GM12873 (cell line): ENCODE measurements around the gene ALDH1A2.

ENCODE experiments used
- CTCF ChIP-seq: IDR thresholded peaks from 2 replicates; pipeline ENCODE4 v1.5.1; 2012; ENCODE audit warnings: low read depth, mild to moderate bottlenecking, moderate library complexity, low read length, control low read depth; ENCODE audit not compliant: insufficient read depth; ENCODE audit errors: missing control alignments

Gene ALDH1A2

DNA sequence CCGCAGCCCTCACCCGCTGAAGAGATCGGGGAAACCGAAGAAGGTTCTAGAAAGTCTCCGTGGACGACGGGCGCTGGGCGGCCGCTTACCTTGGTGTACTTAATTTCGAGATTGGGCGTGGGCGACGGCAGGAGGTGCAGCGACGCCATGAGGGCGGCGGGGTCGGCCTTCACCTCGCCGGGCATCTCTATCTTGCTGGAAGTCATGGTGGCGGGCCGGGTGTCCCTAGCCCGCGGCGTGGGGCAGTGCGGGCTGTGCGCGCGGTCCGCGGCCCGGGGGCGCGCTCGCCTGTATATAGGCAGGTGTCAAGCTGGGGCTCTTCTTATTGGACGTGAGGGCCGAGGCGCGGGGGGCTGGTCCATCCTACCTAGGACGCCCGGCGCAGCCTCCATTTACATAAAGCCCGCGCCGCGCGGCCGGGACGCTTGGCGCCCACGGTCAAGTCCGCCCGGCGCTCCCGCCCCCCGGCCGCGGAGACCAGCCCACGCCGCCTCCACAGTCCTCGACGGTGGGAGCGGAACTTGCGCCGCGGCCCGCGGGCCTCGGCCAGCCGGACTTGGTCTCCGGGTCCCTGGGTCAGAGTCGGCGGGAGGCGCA is at the start of gene ALDH1A2:
ALDH1A2 (minus strand) TSS at position 267 of the 597 bp plus-strand sequence; CDS start at position 206, 61 bp downstream.
- TF ChIP-seq CTCF, result no peak

- no peak for TF ChIP-seq CTCF
Measured at GRCh38 chr15:58114812-58115211, 49.3 kb upstream of the ALDH1A2 start.

DNA sequence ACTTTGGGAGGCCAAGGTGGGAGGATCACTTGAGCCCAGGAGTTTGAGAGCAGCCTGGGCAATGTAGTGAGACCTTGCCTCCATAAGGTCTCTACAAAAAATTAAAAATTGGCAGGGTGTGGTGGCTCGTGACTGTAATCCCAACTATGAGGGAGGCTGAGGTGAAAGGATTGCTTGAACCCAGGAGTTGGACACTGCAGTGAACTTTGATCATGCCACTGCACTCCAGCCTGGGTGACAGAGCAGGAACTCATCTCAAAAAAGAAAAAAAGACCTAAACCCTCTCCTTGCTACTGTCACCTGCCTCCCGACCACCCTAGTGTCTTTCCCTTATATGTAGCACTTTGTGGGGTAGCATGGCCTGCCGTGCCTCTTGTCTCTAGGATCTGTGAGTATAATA is 48.9 kb upstream of the ALDH1A2 start:
- no peak for TF ChIP-seq CTCF

- no peak for TF ChIP-seq CTCF
Measured at GRCh38 chr15:58111718-58112104, 46.2 kb upstream of the ALDH1A2 start.

DNA sequence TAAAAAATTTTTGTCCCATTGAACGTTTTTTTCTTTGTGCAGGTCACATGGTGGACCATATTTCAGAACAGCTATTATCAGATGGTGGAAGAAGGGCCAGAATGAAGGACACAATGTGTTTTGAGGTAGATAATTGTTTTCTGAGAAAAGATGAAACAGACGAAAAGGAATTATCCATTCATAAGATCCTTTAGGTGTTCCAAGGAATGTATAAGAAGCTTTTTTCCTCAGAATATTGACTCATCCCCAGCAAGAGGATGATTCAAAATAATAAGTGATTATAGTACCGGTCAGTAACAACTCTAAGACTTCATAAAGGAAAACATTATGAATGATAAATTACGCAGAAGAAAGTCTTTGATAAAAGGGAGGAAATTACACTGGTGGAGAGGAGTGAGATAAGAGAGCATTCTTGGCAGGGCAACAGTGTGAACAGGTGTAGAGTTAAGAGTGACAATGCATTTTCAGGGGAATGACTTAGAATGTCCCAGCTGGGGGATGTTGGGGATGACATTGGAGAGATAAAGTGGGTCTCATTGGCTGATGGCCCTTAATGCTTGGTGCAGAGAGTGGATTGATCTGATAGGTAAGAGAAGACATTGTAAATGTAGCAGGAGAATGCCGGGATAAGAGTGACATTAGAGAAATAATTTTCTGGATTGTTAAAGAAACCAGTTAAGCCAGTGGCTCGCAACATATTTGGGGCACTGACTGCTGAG is 45.6 kb upstream of the ALDH1A2 start:
- no peak for TF ChIP-seq CTCF

DNA sequence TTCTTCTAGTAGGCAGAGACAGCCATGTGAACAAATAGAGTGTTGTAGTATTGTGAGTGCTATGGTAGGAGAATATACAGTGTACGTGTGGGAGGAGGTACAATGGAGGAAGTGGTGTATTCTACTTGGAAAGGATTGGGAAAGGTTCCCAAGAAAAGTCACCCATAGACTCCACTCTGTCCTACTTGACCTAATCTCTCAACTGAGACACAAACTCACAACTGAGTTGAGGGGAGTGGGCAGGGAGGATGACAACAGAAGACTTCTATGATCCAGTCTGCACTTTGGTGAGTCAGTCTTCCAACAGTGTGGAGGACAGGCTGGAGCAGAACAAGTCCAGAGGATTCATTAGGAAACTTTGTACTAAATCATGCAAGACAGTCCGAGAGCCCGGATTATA is 43.9 kb upstream of the ALDH1A2 start:
- TF ChIP-seq CTCF, result no peak

GRCh38 chr15:58108117-58108516 is 42.6 kb upstream of the ALDH1A2 start:
- TF ChIP-seq CTCF, result no peak
